Superior temporal gyrus (tissue), 1 donor: Measurements from ENCODE around the gene HADH.

Experiments used
- DNase-seq: peaks from one replicate; pipeline ENCODE4 v3.0.0-alpha.2; 2016; ENCODE audit errors: extremely low spot score

Gene HADH

DNA sequence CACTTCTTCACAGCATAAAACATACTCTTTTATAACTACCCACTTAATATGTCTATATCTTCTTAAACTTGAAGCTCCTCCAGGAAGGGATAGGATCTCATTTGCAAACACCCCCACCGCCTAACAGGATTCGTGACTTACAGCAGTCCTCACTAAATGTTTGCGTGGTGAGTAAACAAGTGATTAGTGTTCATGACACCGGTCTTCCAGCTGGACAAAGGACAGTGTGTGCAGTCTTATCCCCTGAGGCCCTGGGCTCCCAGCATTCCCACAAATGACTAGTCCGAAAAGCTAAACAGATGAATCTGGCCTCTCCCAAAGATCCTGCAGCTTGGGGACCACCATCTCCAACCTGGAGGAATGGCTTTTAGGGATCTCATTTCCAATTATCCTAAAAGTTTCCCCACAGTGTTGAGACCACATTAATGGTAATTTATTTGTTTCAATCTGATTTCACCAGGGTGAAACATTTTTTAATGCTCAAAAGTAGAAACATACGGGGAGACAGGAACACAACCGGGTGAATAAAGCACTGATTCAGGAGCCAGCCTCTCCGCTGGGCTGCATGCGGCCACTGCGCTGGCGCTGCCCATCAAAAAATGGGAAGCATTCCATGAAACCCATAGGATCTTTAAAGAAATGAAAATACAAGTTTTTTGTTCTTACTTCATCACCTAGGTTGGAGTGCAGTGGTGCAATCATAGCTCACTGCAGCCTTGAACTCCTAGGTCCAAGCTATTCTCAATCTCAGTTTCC lies 69.2 kb downstream of the HADH start:
- DNase-seq: no peak

GRCh38 chr4:108060164-108060563 lies 70.5 kb downstream of the HADH start:
- peak; percentile 61 for DNase-seq

GRCh38 chr4:108060686-108061321 lies 71.1 kb downstream of the HADH start:
- DNase-seq: no peak

- DNase-seq: no peak
These were observed 78.8 kb downstream of the HADH start for GRCh38 chr4:108068442-108068841.

GRCh38 chr4:108070775-108071174 lies 81.1 kb downstream of the HADH start:
- no peak for DNase-seq

GRCh38 chr4:108072300-108072699 lies 82.6 kb downstream of the HADH start:
- DNase-seq: no peak

- DNase-seq: no peak
These were observed 88.5 kb downstream of the HADH start for GRCh38 chr4:108078024-108078733.

- no peak for DNase-seq
These were observed 91.1 kb downstream of the HADH start for GRCh38 chr4:108080747-108081146.

- no peak for DNase-seq
These were observed 91.6 kb downstream of the HADH start for GRCh38 chr4:108081256-108081655.
